Central memory CD8-positive, alpha-beta T cell (primary cell): Measurements from ENCODE around the gene IKZF1.

Source experiments
- ATAC-seq: fragments of 150-1000 bp; cut with Tn5 transposase; replicated peaks from 2 replicates; pipeline ENCODE4 v1.10.0; 2022; ENCODE audit warnings: mild to moderate bottlenecking, moderate FRiP score, moderate number of reproducible peaks; ENCODE audit not compliant: poor library complexity, severe bottlenecking; ENCODE audit errors: extremely low read depth
- DNase-seq, 2 donors: peaks; one replicate each; pipeline ENCODE4 v3.0.0; 2021; ENCODE audit warnings: low spot score in 2 of 2
- H3K27ac Mint-ChIP-seq: one replicate; pipeline ENCODE4 v1.8.0; 2022; ENCODE audit warnings: low read depth, mild to moderate bottlenecking, moderate library complexity, mixed read lengths
- H3K27me3 Mint-ChIP-seq: one replicate; pipeline ENCODE4 v1.8.0; 2022; ENCODE audit warnings: mixed read lengths
- H3K36me3 Mint-ChIP-seq: one replicate; pipeline ENCODE4 v1.8.0; 2022; ENCODE audit warnings: mild to moderate bottlenecking, moderate library complexity, mixed read lengths; ENCODE audit not compliant: insufficient read depth
- H3K4me1 Mint-ChIP-seq: one replicate; pipeline ENCODE4 v1.8.0; 2022; ENCODE audit warnings: mixed read lengths
- H3K4me3 Mint-ChIP-seq: one replicate; pipeline ENCODE4 v1.8.0; 2022; ENCODE audit warnings: mild to moderate bottlenecking, moderate library complexity, mixed read lengths
- H3K9me3 Mint-ChIP-seq: one replicate; pipeline ENCODE4 v1.8.0; 2022; ENCODE audit warnings: mixed read lengths

IKZF1 gene

DNA sequence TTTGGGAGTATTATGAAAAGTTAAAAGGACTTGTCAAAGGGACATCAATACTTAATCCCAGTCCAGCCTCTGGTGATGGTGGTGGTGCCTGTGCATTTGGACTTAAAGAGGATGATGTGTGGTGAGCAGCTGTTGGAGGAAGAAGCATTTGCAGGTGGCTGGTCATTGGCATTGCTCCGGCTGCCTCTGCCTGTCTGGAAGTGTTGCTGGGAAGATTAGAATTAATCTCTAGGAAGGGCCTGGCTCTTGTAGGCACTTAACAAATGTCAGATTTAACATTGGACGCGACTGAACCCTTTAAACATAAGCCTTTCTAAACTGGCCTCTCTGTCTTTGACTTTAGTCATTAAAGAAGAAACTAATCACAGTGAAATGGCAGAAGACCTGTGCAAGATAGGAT is 86.9 kb downstream of the IKZF1 start:
- ATAC-seq: no peak
- no peaks in the 10 kb centered on the region for H3K9me3 Mint-ChIP-seq
- H3K4me3 Mint-ChIP-seq: no peak overlapping the region
- H3K27ac Mint-ChIP-seq: peak overlapping the region; percentile 91
- no peak for DNase-seq
- H3K36me3 Mint-ChIP-seq: peaks cover 78% of the 10 kb centered on the region
- H3K27me3 Mint-ChIP-seq: no peaks in the 10 kb centered on the region
- peaks cover 76% of the 10 kb centered on the region for H3K4me1 Mint-ChIP-seq

DNA sequence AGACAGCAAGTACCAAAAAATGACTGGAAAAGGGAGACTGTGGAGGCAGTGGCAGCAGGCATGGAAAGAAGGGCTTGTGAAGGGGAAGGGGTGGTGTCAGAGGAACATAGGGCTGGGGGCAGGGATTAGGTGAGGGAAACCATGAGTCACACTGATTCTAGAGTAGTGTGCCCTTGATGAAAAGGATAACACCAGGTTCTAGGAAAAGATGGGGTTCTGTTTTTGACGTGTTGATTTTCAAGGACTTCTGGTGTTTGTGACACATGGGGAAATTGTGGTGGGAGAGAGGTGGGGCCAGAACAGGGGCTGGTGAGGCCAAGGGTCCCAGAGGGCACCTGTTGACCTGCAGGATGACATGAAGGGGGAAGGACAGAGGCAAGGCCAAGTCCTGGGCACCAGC is 88.6 kb downstream of the IKZF1 start:
- DNase-seq: no peak
- Mint-ChIP-seq H3K27me3 (no peaks in the 10 kb centered on the region), H3K36me3 (peaks cover 78% of the 10 kb centered on the region), H3K4me1 (peaks cover 88% of the 10 kb centered on the region), H3K27ac (peak overlapping the region; percentile 91), H3K4me3 (peak overlapping the region; percentile 72), H3K9me3 (no peaks in the 10 kb centered on the region)
- no peak for ATAC-seq

DNA sequence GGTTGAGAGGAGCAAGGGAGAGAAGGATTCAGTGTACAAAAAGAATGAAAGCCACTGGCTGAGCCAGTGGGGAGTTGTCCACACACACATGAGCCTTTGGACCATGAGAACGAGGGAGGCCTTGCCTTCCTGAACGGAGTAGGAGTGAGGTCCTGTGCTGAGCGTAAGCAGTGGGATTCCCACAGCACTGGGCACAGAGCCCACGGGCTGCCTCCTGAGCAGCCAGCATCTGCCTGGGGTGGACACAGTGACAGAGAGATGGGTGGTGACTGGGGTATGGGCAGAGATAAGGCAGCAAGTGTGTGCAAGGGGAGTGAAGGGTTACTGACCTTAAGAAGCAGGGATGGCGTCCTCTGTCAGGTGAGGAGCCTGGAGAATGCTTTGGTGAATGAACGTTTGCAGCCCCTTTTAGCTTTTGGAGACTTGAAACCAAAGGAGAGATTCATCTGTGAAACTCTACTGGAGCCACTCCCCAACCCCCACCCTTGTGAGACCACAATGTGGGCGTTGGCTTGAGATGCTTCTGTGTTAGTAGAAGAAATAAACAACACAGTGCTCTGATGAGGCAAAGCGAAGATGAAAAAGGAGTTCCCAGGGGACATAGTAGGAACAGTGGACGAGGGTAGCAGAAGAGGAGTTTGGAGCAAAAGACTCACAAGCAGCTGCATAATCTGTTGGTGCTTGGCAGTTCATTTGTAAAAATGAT is 89.2 kb downstream of the IKZF1 start:
- Mint-ChIP-seq H3K9me3 (no peaks in the 10 kb centered on the region), H3K4me3 (peak overlapping the region; percentile 72), H3K36me3 (peaks cover 80% of the 10 kb centered on the region), H3K4me1 (peaks cover 90% of the 10 kb centered on the region), H3K27ac (peak overlapping the region; percentile 91), H3K27me3 (no peaks in the 10 kb centered on the region)
- peak in 1 of 2 donors; percentile 40 for DNase-seq
- ATAC-seq: peak; percentile 69

DNA sequence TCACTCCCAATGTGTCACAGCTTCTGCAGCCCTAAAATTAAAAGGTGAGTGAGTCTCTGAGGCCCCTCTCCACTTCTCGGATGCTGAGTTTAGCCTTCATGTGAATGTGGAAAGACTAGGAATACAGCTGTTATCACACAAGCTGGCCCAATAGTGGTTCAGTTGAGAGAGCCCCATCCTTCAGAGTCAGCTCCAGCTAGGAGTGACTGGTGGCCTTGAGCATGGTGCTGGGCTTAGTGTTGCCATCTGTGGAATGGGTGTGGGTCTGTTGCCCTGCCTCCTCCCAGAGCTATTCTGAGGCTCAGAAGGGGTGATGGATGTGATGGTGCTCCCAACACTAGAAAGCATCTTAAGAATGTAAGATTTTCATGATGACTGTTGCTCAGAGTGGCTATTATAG is 89.8 kb downstream of the IKZF1 start:
- Mint-ChIP-seq H3K27me3 (no peaks in the 10 kb centered on the region), H3K27ac (peak overlapping the region; percentile 91), H3K4me1 (peaks cover 85% of the 10 kb centered on the region), H3K9me3 (no peaks in the 10 kb centered on the region), H3K36me3 (peaks cover 76% of the 10 kb centered on the region), H3K4me3 (peak overlapping the region; percentile 72)
- ATAC-seq (no peak), DNase-seq (no peak)

DNA sequence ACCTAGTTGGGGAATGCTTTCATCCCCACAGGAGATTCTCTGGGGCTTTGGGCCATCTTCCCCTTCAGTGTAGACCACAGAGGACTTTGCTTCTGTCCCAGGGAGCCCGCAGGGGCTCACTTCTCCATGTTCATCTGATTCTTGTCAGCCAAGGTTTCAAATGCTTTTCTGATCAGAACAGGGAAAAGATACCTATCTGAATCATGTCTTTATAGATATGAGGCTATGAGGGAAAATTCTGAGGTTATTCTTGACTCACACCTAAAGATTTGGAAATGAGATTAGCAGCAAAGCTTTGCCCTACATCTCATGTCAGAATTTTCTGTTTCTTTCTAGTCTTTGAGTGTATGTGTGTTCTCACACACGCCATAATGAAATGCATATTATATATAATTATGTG is 92.3 kb downstream of the IKZF1 start:
- Mint-ChIP-seq H3K4me1 (peaks cover 73% of the 10 kb centered on the region), H3K4me3 (peak overlapping the region; percentile 48), H3K27me3 (no peaks in the 10 kb centered on the region), H3K36me3 (peaks cover 75% of the 10 kb centered on the region), H3K9me3 (no peaks in the 10 kb centered on the region), H3K27ac (peak overlapping the region; percentile 88)
- ATAC-seq (peak; percentile 28), DNase-seq (no peak)

DNA sequence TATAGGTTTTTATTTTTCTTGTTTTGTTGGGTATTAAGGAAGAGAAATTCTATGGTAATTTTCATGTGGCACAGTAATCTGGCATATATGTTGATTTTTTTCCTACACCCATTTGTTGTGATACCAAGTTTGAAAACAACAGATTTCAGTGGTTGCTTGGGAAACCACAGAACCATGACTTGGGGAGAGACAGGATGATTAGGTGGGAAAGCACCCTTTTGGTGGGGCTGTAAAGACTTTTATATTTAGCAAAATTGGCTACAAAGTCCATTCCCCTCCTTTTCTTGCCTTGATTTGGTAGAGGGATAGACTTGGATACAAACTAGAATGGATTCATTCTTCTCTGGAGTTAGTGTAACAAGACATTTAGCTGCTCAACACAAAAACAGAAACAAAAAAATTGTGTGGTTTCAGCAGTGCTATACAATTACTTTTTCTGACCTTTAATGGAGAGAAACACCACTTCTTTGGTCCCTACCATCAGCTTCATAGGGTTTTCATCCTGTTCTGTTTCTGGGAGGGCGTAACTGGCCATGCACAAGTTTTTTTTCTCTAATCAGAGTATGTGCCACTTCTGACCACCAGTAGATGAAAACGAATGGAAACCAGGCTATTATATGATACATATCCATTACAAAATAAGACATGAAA is 92.9 kb downstream of the IKZF1 start:
- no peaks in the 10 kb centered on the region for H3K27me3 Mint-ChIP-seq
- H3K4me3 Mint-ChIP-seq: peak overlapping the region; percentile 48
- ATAC-seq (peak; percentile 59), DNase-seq (no peak)
- peaks cover 76% of the 10 kb centered on the region for H3K36me3 Mint-ChIP-seq
- peaks cover 70% of the 10 kb centered on the region for H3K4me1 Mint-ChIP-seq
- no peaks in the 10 kb centered on the region for H3K9me3 Mint-ChIP-seq
- peak overlapping the region; percentile 88 for H3K27ac Mint-ChIP-seq

DNA sequence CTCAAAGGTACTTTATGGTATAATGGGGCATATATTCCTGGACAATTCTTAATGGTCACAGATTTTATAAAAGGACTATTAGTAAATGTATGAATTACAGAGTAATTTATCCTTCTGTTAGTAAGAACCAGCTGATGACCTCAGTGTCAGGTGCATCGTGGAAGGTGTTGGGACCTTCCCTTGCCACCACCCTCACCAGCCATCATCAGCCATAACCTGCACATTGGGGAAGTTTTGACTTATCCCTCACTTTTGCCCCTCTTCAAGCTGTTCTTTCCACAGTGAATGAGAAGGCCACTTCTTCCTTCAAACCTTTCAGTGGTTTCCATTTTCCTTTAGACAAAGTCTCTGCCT is 93.4 kb downstream of the IKZF1 start:
- H3K27ac Mint-ChIP-seq: peak overlapping the region; percentile 88
- peaks cover 73% of the 10 kb centered on the region for H3K36me3 Mint-ChIP-seq
- H3K9me3 Mint-ChIP-seq: no peaks in the 10 kb centered on the region
- peak overlapping the region; percentile 8 for H3K4me3 Mint-ChIP-seq
- peaks cover 70% of the 10 kb centered on the region for H3K4me1 Mint-ChIP-seq
- no peak for DNase-seq
- no peaks in the 10 kb centered on the region for H3K27me3 Mint-ChIP-seq
- ATAC-seq: no peak

DNA sequence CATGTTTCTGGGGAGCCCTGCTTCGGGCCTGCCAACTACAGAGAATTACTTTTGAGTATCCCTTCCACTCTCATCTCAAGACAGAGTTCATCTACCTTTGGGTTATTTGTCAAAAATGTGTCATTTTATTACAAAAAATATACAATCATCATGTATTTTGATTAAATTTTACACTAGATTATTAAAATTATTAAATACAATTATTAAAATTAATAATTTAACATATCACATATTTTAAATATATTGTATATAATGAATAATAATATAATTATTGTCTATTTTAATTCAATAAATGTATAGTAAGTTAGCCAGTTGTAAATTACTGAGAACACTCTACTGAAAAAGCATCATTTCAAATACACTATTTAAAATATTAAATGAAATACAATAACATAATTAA is 94.7 kb downstream of the IKZF1 start:
- DNase-seq (no peak), ATAC-seq (no peak)
- no peaks in the 10 kb centered on the region for H3K27me3 Mint-ChIP-seq
- H3K4me3 Mint-ChIP-seq: no peak overlapping the region
- peaks cover 70% of the 10 kb centered on the region for H3K4me1 Mint-ChIP-seq
- H3K27ac Mint-ChIP-seq: no peak overlapping the region
- H3K36me3 Mint-ChIP-seq: peaks cover 70% of the 10 kb centered on the region
- no peaks in the 10 kb centered on the region for H3K9me3 Mint-ChIP-seq

DNA sequence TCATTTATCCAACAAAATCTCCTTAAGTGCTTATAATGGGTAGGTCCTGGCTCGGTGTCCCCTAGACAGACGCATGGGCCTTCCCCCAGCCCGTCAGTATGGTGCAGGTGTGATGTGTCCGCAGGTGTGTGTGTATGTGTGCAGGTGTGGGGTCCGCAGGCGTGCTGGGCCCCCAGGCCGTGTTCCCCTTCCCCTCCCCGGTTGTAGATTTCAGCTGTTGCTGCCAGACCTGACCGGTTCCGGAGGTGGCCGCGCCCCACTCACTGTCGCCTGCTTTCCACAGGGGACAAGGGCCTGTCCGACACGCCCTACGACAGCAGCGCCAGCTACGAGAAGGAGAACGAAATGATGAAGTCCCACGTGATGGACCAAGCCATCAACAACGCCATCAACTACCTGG is 95.1 kb downstream of the IKZF1 start:
- Mint-ChIP-seq H3K4me3 (no peak overlapping the region), H3K27me3 (no peaks in the 10 kb centered on the region), H3K27ac (no peak overlapping the region), H3K9me3 (no peaks in the 10 kb centered on the region), H3K36me3 (peaks cover 70% of the 10 kb centered on the region), H3K4me1 (peaks cover 70% of the 10 kb centered on the region)
- DNase-seq: no peak
- ATAC-seq: no peak

DNA sequence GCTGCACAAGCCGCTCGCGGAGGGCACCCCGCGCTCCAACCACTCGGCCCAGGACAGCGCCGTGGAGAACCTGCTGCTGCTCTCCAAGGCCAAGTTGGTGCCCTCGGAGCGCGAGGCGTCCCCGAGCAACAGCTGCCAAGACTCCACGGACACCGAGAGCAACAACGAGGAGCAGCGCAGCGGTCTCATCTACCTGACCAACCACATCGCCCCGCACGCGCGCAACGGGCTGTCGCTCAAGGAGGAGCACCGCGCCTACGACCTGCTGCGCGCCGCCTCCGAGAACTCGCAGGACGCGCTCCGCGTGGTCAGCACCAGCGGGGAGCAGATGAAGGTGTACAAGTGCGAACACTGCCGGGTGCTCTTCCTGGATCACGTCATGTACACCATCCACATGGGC is 95.6 kb downstream of the IKZF1 start:
- Mint-ChIP-seq H3K27ac (no peak overlapping the region), H3K4me3 (no peak overlapping the region), H3K9me3 (no peaks in the 10 kb centered on the region), H3K4me1 (peaks cover 69% of the 10 kb centered on the region), H3K27me3 (no peaks in the 10 kb centered on the region), H3K36me3 (peaks cover 70% of the 10 kb centered on the region)
- ATAC-seq (no peak), DNase-seq (no peak)

DNA sequence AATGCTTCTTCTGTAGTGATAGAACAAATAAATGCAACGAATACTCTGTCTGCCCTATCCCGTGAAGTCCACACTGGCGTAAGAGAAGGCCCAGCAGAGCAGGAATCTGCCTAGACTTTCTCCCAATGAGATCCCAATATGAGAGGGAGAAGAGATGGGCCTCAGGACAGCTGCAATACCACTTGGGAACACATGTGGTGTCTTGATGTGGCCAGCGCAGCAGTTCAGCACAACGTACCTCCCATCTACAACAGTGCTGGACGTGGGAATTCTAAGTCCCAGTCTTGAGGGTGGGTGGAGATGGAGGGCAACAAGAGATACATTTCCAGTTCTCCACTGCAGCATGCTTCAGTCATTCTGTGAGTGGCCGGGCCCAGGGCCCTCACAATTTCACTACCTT is 99.9 kb downstream of the IKZF1 start:
- H3K27me3 Mint-ChIP-seq: no peaks in the 10 kb centered on the region
- H3K36me3 Mint-ChIP-seq: peaks cover 54% of the 10 kb centered on the region
- DNase-seq: no peak
- H3K4me1 Mint-ChIP-seq: peaks cover 74% of the 10 kb centered on the region
- ATAC-seq: no peak
- H3K9me3 Mint-ChIP-seq: no peaks in the 10 kb centered on the region
- H3K27ac Mint-ChIP-seq: peak overlapping the region; percentile 83
- no peak overlapping the region for H3K4me3 Mint-ChIP-seq

DNA sequence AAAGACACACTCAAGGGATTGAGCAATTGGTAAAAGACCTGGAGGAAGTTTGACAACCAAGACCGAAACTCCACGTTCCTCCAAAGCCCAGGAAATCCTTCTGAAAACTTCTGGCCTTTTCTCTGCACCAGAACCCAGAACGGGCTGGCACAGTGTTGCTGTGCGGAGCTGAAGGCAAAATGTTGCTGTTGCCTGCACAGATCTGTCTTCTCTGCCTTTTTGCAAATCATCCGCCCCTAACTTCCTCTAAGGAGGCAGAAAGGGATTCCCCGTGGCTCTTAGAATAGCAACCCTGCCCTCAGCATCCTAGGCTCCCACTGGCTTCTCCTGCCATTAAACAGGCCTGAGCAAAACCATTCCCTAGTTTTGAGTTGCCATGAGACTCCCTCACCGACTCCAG is 100.7 kb downstream of the IKZF1 start:
- Mint-ChIP-seq H3K27me3 (no peaks in the 10 kb centered on the region), H3K36me3 (peaks cover 50% of the 10 kb centered on the region), H3K27ac (peak overlapping the region; percentile 89), H3K4me1 (peaks cover 77% of the 10 kb centered on the region), H3K4me3 (no peak overlapping the region), H3K9me3 (no peaks in the 10 kb centered on the region)
- ATAC-seq: no peak
- DNase-seq: no peak

DNA sequence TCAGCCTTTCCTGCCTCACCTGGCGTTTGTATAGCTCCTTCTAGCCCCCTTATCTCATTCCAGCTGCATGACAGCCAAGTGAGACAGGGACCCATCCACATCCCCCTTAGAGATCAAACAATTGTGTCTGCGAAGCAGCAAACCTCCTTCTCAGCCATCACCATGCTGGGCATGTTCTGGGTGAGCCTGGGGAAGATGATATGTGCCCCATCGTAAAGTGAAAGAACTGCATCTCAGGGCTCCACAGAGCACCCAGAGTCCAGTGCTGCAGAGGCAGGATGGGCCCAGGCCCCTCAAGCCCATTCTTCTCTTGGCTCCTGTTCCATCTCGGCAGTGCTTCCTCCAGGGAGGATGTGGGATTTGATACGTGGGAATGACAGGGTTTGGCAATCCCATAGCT is 102.4 kb downstream of the IKZF1 start:
- no peak for ATAC-seq
- Mint-ChIP-seq H3K36me3 (peaks cover 33% of the 10 kb centered on the region), H3K9me3 (no peaks in the 10 kb centered on the region), H3K27ac (peak overlapping the region; percentile 16), H3K4me1 (peaks cover 67% of the 10 kb centered on the region), H3K27me3 (no peaks in the 10 kb centered on the region), H3K4me3 (no peak overlapping the region)
- DNase-seq: no peak
